ENCODE measurements around the gene TFAP2E. TPM values are rescaled to one million over a fixed set of nuclear protein-coding genes. Genes with fewer than 3 reads are reported as not detected.

Gene TFAP2E
- total RNA-seq, 2 donors from 2014 or later: 4.7 TPM; not detected in 1

GRCh38 chr1:35587736-35588135, 14.6 kb downstream of the TFAP2E start:
- no peak for DNase-seq (ENCODE audit: low spot score)
- Histone ChIP-seq H3K4me3 (no peak overlapping the region), H3K27me3 (replicated peaks; ENCODE audit: insufficient read depth) (no peaks in the 10 kb centered on the region), H3K36me3 (no peaks in the 10 kb centered on the region), H3K4me1 (ENCODE audit: control insufficient read depth in 1 of 2, low read depth in 2 of 2) (no peaks in the 10 kb centered on the region), H3K9me3 (no peaks in the 10 kb centered on the region), H3K27ac (no peak overlapping the region)
- no peak for ATAC-seq (ENCODE audit: insufficient number of reproducible peaks, low FRiP score, low read depth)
- TF ChIP-seq CTCF (IDR thresholded peaks at IDR 0.05): no peak

- DNase-seq (ENCODE audit: low spot score) (no peak), ATAC-seq (ENCODE audit: insufficient number of reproducible peaks, low FRiP score, low read depth) (no peak)
- TF ChIP-seq CTCF (IDR thresholded peaks at IDR 0.05): no peak
- Histone ChIP-seq H3K4me1 (ENCODE audit: control insufficient read depth in 1 of 2, low read depth in 2 of 2) (no peaks in the 10 kb centered on the region), H3K27ac (no peak overlapping the region), H3K36me3 (no peaks in the 10 kb centered on the region), H3K9me3 (no peaks in the 10 kb centered on the region), H3K27me3 (replicated peaks; ENCODE audit: insufficient read depth) (no peaks in the 10 kb centered on the region), H3K4me3 (no peak overlapping the region)
These were observed 15.2 kb downstream of the TFAP2E start for GRCh38 chr1:35588197-35588910.

- Histone ChIP-seq H3K4me3 (no peak overlapping the region), H3K4me1 (ENCODE audit: control insufficient read depth in 1 of 2, low read depth in 2 of 2) (no peaks in the 10 kb centered on the region), H3K27ac (no peak overlapping the region), H3K36me3 (no peaks in the 10 kb centered on the region), H3K9me3 (no peaks in the 10 kb centered on the region), H3K27me3 (replicated peaks; ENCODE audit: insufficient read depth) (no peaks in the 10 kb centered on the region)
- no peak for TF ChIP-seq CTCF (IDR thresholded peaks at IDR 0.05)
- ATAC-seq (ENCODE audit: insufficient number of reproducible peaks, low FRiP score, low read depth) (no peak), DNase-seq (ENCODE audit: low spot score) (no peak)
These were observed 16.7 kb downstream of the TFAP2E start for GRCh38 chr1:35589516-35590427.

- Histone ChIP-seq H3K27ac (no peak overlapping the region), H3K4me3 (no peak overlapping the region), H3K4me1 (ENCODE audit: control insufficient read depth in 1 of 2, low read depth in 2 of 2) (no peaks in the 10 kb centered on the region), H3K36me3 (no peaks in the 10 kb centered on the region), H3K27me3 (replicated peaks; ENCODE audit: insufficient read depth) (no peaks in the 10 kb centered on the region), H3K9me3 (no peaks in the 10 kb centered on the region)
- DNase-seq (ENCODE audit: low spot score) (no peak), ATAC-seq (ENCODE audit: insufficient number of reproducible peaks, low FRiP score, low read depth) (no peak)
- TF ChIP-seq CTCF (IDR thresholded peaks at IDR 0.05): no peak
These were observed 17.4 kb downstream of the TFAP2E start for GRCh38 chr1:35590476-35591040.

GRCh38 chr1:35591211-35591610, 18.1 kb downstream of the TFAP2E start:
- no peak overlapping the region for H3K27ac ChIP-seq
- H3K4me3 ChIP-seq: no peak overlapping the region
- H3K9me3 ChIP-seq: no peaks in the 10 kb centered on the region
- DNase-seq (ENCODE audit: low spot score): no peak
- TF ChIP-seq CTCF (IDR thresholded peaks at IDR 0.05): no peak
- no peaks in the 10 kb centered on the region for H3K36me3 ChIP-seq
- H3K27me3 ChIP-seq (replicated peaks; ENCODE audit: insufficient read depth): no peaks in the 10 kb centered on the region
- H3K4me1 ChIP-seq (ENCODE audit: control insufficient read depth in 1 of 2, low read depth in 2 of 2): no peaks in the 10 kb centered on the region
- no peak for ATAC-seq (ENCODE audit: insufficient number of reproducible peaks, low FRiP score, low read depth)
